Right atrium auricular region (tissue), 2 donors: Measurements from ENCODE around the gene ATMIN. TPM values are rescaled to one million over a fixed set of nuclear protein-coding genes. Genes with fewer than 3 reads are reported as not detected.

Experiments
- DNase-seq: peaks from one replicate; pipeline ENCODE4 v3.0.0-alpha.2; 2019; ENCODE audit warnings: low spot score
- H3K27ac ChIP-seq, 2 donors: fragments of 200-600 bp; sonication (generic); 1 replicate in 1 of 2; 2 replicates in 1 of 2; pipeline ENCODE4 v1.5.1; 2016 to 2019
- H3K27me3 ChIP-seq, 2 donors: fragments of 200-600 bp; sonication (generic); one replicate each; pipeline versions ENCODE4 v1.5.1 to v1.6.0; 2017 to 2019
- H3K36me3 ChIP-seq: fragments of 200-600 bp; sonication (generic); one replicate; pipeline ENCODE4 v1.5.1; 2016
- H3K4me1 ChIP-seq, 2 donors: fragments of 200-600 bp; sonication (generic); one replicate each; pipeline versions ENCODE4 v1.5.1 to v1.6.0; 2017 to 2019
- H3K4me3 ChIP-seq, 2 donors: fragments of 200-600 bp; sonication (generic); 1 replicate in 1 of 2; 2 replicates in 1 of 2; pipeline ENCODE4 v1.5.1; 2017 to 2019; ENCODE audit warnings: mild to moderate bottlenecking in 1 of 2, moderate library complexity in 1 of 2
- H3K9me3 ChIP-seq, 2 donors: fragments of 200-600 bp; sonication (generic); one replicate each; pipeline ENCODE4 v1.5.1; 2019
- total RNA-seq, 2 donors: library from RNA; depleted of rRNA; stranded (reverse); fragments of >200 nt; gene quantifications; one replicate each; pipeline ENCODE4 v1.1.0, GENCODE V29; 2016
- TF ChIP-seq, protein P1 (sequence below), 2 donors: fragments of 200-600 bp; sonication (generic); IDR thresholded peaks; one replicate each; pipeline ENCODE4 v1.5.1; 2019; ENCODE audit warnings: antibody characterized with exemption in 2 of 2

ATMIN gene
- total RNA-seq, 2 donors from 2014 or later, result 20.5 to 25.6 TPM

DNA sequence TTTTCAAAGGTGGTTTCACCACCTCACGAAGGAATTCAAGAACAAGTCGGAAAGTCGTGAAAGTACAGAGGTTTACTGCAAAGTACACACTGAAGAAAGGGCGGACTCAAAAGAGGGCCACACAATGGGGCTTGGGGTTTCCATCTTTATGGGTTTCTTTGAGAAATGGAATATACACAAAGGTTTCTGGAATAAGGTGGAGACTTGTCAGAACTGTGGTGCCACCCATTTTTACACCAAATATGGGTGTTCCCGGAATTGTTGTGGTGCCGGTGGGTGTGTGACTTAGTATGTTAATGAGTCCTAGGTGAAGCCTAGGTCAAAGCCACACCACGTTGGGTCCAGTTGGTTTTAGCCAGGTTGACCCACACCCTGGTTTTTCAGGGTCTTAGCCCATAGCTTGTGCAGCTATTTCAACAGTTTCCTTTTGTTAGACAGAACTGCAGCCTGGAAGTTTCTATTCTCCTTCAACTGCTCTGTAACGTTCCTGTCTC lies 61.1 kb downstream of the ATMIN start:
- Histone ChIP-seq H3K27ac (peak overlapping the region in 1 of 2 donors; percentile 57), H3K9me3 (no peaks in the 10 kb centered on the region), H3K27me3 (no peaks in the 10 kb centered on the region), H3K4me3 (peak overlapping the region in 1 of 2 donors; percentile 83), H3K36me3 (no peaks in the 10 kb centered on the region), H3K4me1 (peaks cover 0 to 4% of the 10 kb centered on the region in 2 donors)
- no peak for DNase-seq
- TF ChIP-seq, protein P1, sequence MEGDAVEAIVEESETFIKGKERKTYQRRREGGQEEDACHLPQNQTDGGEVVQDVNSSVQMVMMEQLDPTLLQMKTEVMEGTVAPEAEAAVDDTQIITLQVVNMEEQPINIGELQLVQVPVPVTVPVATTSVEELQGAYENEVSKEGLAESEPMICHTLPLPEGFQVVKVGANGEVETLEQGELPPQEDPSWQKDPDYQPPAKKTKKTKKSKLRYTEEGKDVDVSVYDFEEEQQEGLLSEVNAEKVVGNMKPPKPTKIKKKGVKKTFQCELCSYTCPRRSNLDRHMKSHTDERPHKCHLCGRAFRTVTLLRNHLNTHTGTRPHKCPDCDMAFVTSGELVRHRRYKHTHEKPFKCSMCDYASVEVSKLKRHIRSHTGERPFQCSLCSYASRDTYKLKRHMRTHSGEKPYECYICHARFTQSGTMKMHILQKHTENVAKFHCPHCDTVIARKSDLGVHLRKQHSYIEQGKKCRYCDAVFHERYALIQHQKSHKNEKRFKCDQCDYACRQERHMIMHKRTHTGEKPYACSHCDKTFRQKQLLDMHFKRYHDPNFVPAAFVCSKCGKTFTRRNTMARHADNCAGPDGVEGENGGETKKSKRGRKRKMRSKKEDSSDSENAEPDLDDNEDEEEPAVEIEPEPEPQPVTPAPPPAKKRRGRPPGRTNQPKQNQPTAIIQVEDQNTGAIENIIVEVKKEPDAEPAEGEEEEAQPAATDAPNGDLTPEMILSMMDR (IDR thresholded peaks at IDR 0.05), result no peak

Other genes with a start within 250 kb of the ATMIN start
- 1 to 10 TPM; 1.4 to 2.9 TPM for gene CDYL2, start 231.2 kb upstream of the ATMIN start, total RNA-seq
- gene CMC2, start 29.0 kb upstream of the ATMIN start, total RNA-seq, result 100 to 1,000 TPM; 136 to 212 TPM
- 10 to 100 TPM; 10.5 to 18.1 TPM for gene CENPN, start 28.6 kb upstream of the ATMIN start, total RNA-seq
- gene C16orf46, start 41.4 kb downstream of the ATMIN start, total RNA-seq, result 1 to 10 TPM in 1 of 2 donors, not detected in 1; 1.5 TPM
- gene GCSH, start 60.6 kb downstream of the ATMIN start, total RNA-seq, result 10 to 100 TPM; 12.3 to 16.9 TPM
- not detected for gene BCO1, start 202.8 kb downstream of the ATMIN start, total RNA-seq